Measurements from ENCODE around the gene UNC80.

The UNC80 gene

GRCh38 chr2:209973328-209973727, 201.7 kb downstream of the UNC80 start:
- no peak for DNase-seq (ENCODE audit: low read depth)

- DNase-seq (ENCODE audit: low read depth), result no peak
These were observed 202.9 kb downstream of the UNC80 start for GRCh38 chr2:209974576-209974975.

- DNase-seq (ENCODE audit: low read depth), result no peak
These were observed 205.2 kb downstream of the UNC80 start for GRCh38 chr2:209976698-209977385.

- DNase-seq (ENCODE audit: low read depth), result no peak
These were observed 206.0 kb downstream of the UNC80 start for GRCh38 chr2:209977386-209978239.

- no peak for DNase-seq (ENCODE audit: low read depth)
These were observed 212.7 kb downstream of the UNC80 start for GRCh38 chr2:209984291-209984690.

GRCh38 chr2:209985874-209986273, 214.2 kb downstream of the UNC80 start:
- DNase-seq (ENCODE audit: low read depth), result no peak

GRCh38 chr2:209986415-209986814, 214.8 kb downstream of the UNC80 start:
- no peak for DNase-seq (ENCODE audit: low read depth)

- DNase-seq (ENCODE audit: low read depth), result no peak
These were observed 216.4 kb downstream of the UNC80 start for GRCh38 chr2:209988010-209988409.

GRCh38 chr2:209990838-209991237, 219.2 kb downstream of the UNC80 start:
- DNase-seq (ENCODE audit: low read depth), result no peak

GRCh38 chr2:209993968-209994367, 222.3 kb downstream of the UNC80 start:
- no peak for DNase-seq (ENCODE audit: low read depth)

- DNase-seq (ENCODE audit: low read depth), result no peak
These were observed 227.0 kb downstream of the UNC80 start for GRCh38 chr2:209998596-209998995.

- DNase-seq (ENCODE audit: low read depth), result no peak
These were observed 229.1 kb downstream of the UNC80 start for GRCh38 chr2:210000464-210001324.

GRCh38 chr2:210002158-210003157, 230.8 kb downstream of the UNC80 start, which contains the start of gene RPE:
RPE (plus strand) TSS chr2:210002638; CDS start chr2:210002662, 24 bp downstream.
- DNase-seq (ENCODE audit: low read depth), result peak; percentile 97

- no peak for DNase-seq (ENCODE audit: low read depth)
These were observed 231.7 kb downstream of the UNC80 start for GRCh38 chr2:210003359-210003758.

GRCh38 chr2:210004881-210005280, 233.2 kb downstream of the UNC80 start:
- no peak for DNase-seq (ENCODE audit: low read depth)

- no peak for DNase-seq (ENCODE audit: low read depth)
These were observed 236.3 kb downstream of the UNC80 start for GRCh38 chr2:210007895-210008294.

GRCh38 chr2:210009126-210009525, 237.5 kb downstream of the UNC80 start:
- DNase-seq (ENCODE audit: low read depth), result no peak

GRCh38 chr2:210009896-210010295, 238.3 kb downstream of the UNC80 start:
- DNase-seq (ENCODE audit: low read depth), result no peak

- DNase-seq (ENCODE audit: low read depth), result no peak
These were observed 248.5 kb downstream of the UNC80 start for GRCh38 chr2:210020138-210020537.

GRCh38 chr2:210022824-210023223, 251.2 kb downstream of the UNC80 start:
- DNase-seq (ENCODE audit: low read depth), result no peak

- no peak for DNase-seq (ENCODE audit: low read depth)
These were observed 256.0 kb downstream of the UNC80 start for GRCh38 chr2:210027608-210028007.

Data from activated gamma-delta T cell treated with anti-CD3 and anti-CD28 coated beads, Interleukin-2, amount 50 U/mL, for 16 hours (primary cell).